ENCODE data around the gene LRRC40. TPM values are rescaled to one million over a fixed set of nuclear protein-coding genes. Genes with fewer than 3 reads are reported as not detected.

Gene LRRC40
- 14.1 TPM for polyA plus RNA-seq (2013, experiment 1 of 2)
- polyA plus RNA-seq (2013, experiment 2 of 2): 15.9 TPM

DNA sequence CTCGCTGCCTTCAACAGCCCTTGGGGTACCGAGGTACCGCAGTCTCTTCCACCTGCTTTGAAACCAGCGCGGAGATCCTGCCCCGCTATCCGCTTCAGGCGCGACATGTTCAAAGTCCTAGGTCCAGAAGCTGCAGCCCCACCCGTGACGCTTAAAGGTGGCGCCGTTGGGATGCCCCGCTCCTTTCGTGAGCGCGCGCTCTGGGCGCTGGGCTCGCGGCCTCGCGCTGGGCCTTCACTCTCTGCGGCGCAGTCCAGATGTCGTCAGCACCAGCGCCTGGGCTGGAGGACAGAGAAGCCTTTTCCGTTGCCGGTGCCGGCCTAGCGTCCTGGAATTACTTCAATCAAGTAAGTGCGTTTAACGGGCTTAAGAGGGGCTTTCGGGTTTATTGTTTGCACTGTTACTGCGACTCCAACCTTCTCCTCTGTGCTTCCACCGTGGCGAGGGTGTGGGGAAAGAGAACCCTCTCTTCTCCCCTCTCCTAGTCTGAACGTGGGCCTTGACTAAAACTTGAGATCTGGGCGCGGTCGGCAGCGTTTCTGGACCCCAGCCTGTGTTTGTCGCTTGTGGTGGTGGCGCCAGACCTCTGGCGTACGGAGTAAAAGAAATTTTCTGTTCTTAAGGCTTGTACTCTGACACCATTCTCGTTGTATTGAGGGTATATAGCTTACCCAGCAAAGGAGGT lies at the start of gene LRRC40:
Gene LRRC40, minus strand, starts transcription at position 146 of the 685 bp plus-strand sequence. Its CDS starts 39 bp downstream, at position 107.
- Histone ChIP-seq H2AK5ac (ENCODE audit: low read length, severe bottlenecking) (no peak within 1 kb of the TSS), H3K9me3 (ENCODE audit: control insufficient read depth, low read length) (no peaks in the 10 kb centered on the region), H3K79me1 (replicated peaks; ENCODE audit: low read length, poor library complexity, severe bottlenecking) (peaks cover 2% of the 10 kb centered on the region), H3K18ac (ENCODE audit: low read depth in 1 of 2, low read length in 2 of 2) (peak within 1 kb of the TSS; percentile 81 to 90), H3K4me2 (ENCODE audit: low read length, poor library complexity, severe bottlenecking) (peak within 1 kb of the TSS; percentile 75), H3K27ac (ENCODE audit: low read length, poor library complexity, severe bottlenecking) (peak within 1 kb of the TSS; percentile 82), H2AFZ (ENCODE audit: low read depth, low read length) (peak within 1 kb of the TSS; percentile 43), H4K8ac (ENCODE audit: low read length) (peak within 1 kb of the TSS; percentile 95), H2BK120ac (ENCODE audit: low read depth, low read length) (no peak within 1 kb of the TSS), H3K9ac (ENCODE audit: low read length) (peak within 1 kb of the TSS; percentile 99), H4K91ac (ENCODE audit: low read length) (peak within 1 kb of the TSS; percentile 53), H3K36me3 (ENCODE audit: control insufficient read depth in 1 of 2, insufficient read depth in 2 of 2, low read depth in 1 of 2, low read length in 2 of 2) (peaks cover 10 to 22% of the 10 kb centered on the region in 2 experiments), H3K4me1 (ENCODE audit: control insufficient read depth, insufficient read depth, low read depth, low read length) (peaks cover 9% of the 10 kb centered on the region), H3K23ac (ENCODE audit: low read length in 2 of 2) (no peak within 1 kb of the TSS), H2BK5ac (ENCODE audit: low read depth, low read length, poor library complexity, severe bottlenecking) (peak within 1 kb of the TSS; percentile 63), H3K14ac (ENCODE audit: low read length in 2 of 2) (no peak within 1 kb of the TSS), H3K4ac (ENCODE audit: low read depth in 1 of 2, low read length in 2 of 2) (peak within 1 kb of the TSS; percentile 2 to 60), H2BK12ac (ENCODE audit: low read length in 2 of 2) (no peak within 1 kb of the TSS), H3K27me3 (ENCODE audit: control insufficient read depth in 1 of 2, insufficient read depth in 1 of 2, low read length in 2 of 2) (no peaks in the 10 kb centered on the region), H2BK15ac (ENCODE audit: low read depth, poor library complexity, severe bottlenecking) (no peak within 1 kb of the TSS), H3K4me3 (ENCODE audit: insufficient read depth in 1 of 2, low read depth in 1 of 2, low read length in 2 of 2) (peak within 1 kb of the TSS; percentile 87 to 99)
- under 1% methylated on average over 41 of the region's 47 CpGs for WGBS
- DNase-seq: peak; percentile 97

DNA sequence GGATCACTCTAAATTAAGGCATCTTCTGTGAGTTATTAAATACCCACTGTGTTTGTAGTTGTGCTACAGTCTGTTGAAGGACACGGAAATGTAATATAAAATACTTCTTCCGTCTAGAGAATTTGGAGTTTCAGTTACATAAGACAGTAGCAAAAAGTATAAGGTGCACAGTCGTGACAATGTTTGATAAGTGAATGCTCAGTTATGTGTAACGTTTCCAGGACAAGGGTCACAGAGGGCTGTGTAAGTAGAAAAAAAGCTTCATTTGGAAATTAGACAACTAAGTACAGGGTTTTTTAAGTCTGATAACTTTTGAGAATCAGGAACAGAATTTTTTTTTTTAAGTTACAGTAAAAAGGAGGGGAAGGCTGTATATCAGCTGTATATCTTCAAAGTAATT lies 43.4 kb upstream of the LRRC40 start:
- H3K4me1 ChIP-seq (ENCODE audit: control insufficient read depth, insufficient read depth, low read depth, low read length): no peaks in the 10 kb centered on the region
- no peak for DNase-seq
- H3K36me3 ChIP-seq (ENCODE audit: control insufficient read depth in 1 of 2, insufficient read depth in 2 of 2, low read depth in 1 of 2, low read length in 2 of 2): peaks cover 13 to 97% of the 10 kb centered on the region in 2 experiments
- H3K23ac ChIP-seq (ENCODE audit: low read length in 2 of 2): no peak overlapping the region
- H2BK12ac ChIP-seq (ENCODE audit: low read length in 2 of 2): no peak overlapping the region
- H4K91ac ChIP-seq (ENCODE audit: low read length): no peak overlapping the region
- H3K9me3 ChIP-seq (ENCODE audit: control insufficient read depth, low read length): no peaks in the 10 kb centered on the region
- H2AFZ ChIP-seq (ENCODE audit: low read depth, low read length): no peak overlapping the region
- H2AK5ac ChIP-seq (ENCODE audit: low read length, severe bottlenecking): no peak overlapping the region
- H4K8ac ChIP-seq (ENCODE audit: low read length): no peak overlapping the region
- H3K4me3 ChIP-seq (ENCODE audit: insufficient read depth in 1 of 2, low read depth in 1 of 2, low read length in 2 of 2): no peak overlapping the region
- no peak overlapping the region for H2BK120ac ChIP-seq (ENCODE audit: low read depth, low read length)
- no peak overlapping the region for H3K18ac ChIP-seq (ENCODE audit: low read depth in 1 of 2, low read length in 2 of 2)
- peaks cover 8% of the 10 kb centered on the region for H3K79me1 ChIP-seq (replicated peaks; ENCODE audit: low read length, poor library complexity, severe bottlenecking)
- no peak overlapping the region for H2BK5ac ChIP-seq (ENCODE audit: low read depth, low read length, poor library complexity, severe bottlenecking)
- WGBS: 93% methylated on average over 4 of the region's 4 CpGs
- no peaks in the 10 kb centered on the region for H3K27me3 ChIP-seq (ENCODE audit: control insufficient read depth in 1 of 2, insufficient read depth in 1 of 2, low read length in 2 of 2)
- no peak overlapping the region for H3K14ac ChIP-seq (ENCODE audit: low read length in 2 of 2)
- no peak overlapping the region for H3K4me2 ChIP-seq (ENCODE audit: low read length, poor library complexity, severe bottlenecking)
- H3K4ac ChIP-seq (ENCODE audit: low read depth in 1 of 2, low read length in 2 of 2): no peak overlapping the region
- no peak overlapping the region for H3K27ac ChIP-seq (ENCODE audit: low read length, poor library complexity, severe bottlenecking)
- no peak overlapping the region for H3K9ac ChIP-seq (ENCODE audit: low read length)
- H2BK15ac ChIP-seq (ENCODE audit: low read depth, poor library complexity, severe bottlenecking): no peak overlapping the region

DNA sequence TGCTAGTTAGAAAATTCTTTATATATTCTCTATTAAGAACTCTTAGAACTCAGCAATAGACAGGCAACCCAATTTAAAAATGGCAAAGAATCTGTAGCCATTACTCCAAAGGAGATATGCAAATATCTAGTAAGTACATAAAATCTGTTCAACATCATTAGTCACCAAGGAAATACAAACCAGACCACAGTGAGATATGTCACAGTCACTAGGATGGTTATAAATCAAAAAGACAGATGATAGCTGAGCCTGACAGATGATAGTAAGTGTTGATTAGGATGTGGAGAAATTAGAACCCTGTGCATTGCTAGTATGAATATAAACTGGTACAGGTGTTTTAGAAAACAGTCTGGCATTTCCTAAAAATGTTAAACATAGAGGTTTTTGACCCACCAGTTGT lies 42.4 kb upstream of the LRRC40 start:
- Histone ChIP-seq H3K4me3 (ENCODE audit: insufficient read depth in 1 of 2, low read depth in 1 of 2, low read length in 2 of 2) (no peak overlapping the region), H3K14ac (ENCODE audit: low read length in 2 of 2) (no peak overlapping the region), H3K79me1 (replicated peaks; ENCODE audit: low read length, poor library complexity, severe bottlenecking) (peaks cover 10% of the 10 kb centered on the region), H3K4me1 (ENCODE audit: control insufficient read depth, insufficient read depth, low read depth, low read length) (no peaks in the 10 kb centered on the region), H3K4me2 (ENCODE audit: low read length, poor library complexity, severe bottlenecking) (no peak overlapping the region), H3K27ac (ENCODE audit: low read length, poor library complexity, severe bottlenecking) (no peak overlapping the region), H3K4ac (ENCODE audit: low read depth in 1 of 2, low read length in 2 of 2) (no peak overlapping the region), H2AK5ac (ENCODE audit: low read length, severe bottlenecking) (no peak overlapping the region), H2AFZ (ENCODE audit: low read depth, low read length) (no peak overlapping the region), H3K36me3 (ENCODE audit: control insufficient read depth in 1 of 2, insufficient read depth in 2 of 2, low read depth in 1 of 2, low read length in 2 of 2) (peaks cover 12 to 100% of the 10 kb centered on the region in 2 experiments), H3K18ac (ENCODE audit: low read depth in 1 of 2, low read length in 2 of 2) (no peak overlapping the region), H4K91ac (ENCODE audit: low read length) (no peak overlapping the region), H4K8ac (ENCODE audit: low read length) (no peak overlapping the region), H2BK5ac (ENCODE audit: low read depth, low read length, poor library complexity, severe bottlenecking) (no peak overlapping the region), H3K23ac (ENCODE audit: low read length in 2 of 2) (no peak overlapping the region), H3K27me3 (ENCODE audit: control insufficient read depth in 1 of 2, insufficient read depth in 1 of 2, low read length in 2 of 2) (no peaks in the 10 kb centered on the region), H3K9me3 (ENCODE audit: control insufficient read depth, low read length) (no peaks in the 10 kb centered on the region), H2BK15ac (ENCODE audit: low read depth, poor library complexity, severe bottlenecking) (no peak overlapping the region), H2BK12ac (ENCODE audit: low read length in 2 of 2) (no peak overlapping the region), H2BK120ac (ENCODE audit: low read depth, low read length) (no peak overlapping the region), H3K9ac (ENCODE audit: low read length) (peak overlapping the region; percentile 15)
- DNase-seq: peak; percentile 10

DNA sequence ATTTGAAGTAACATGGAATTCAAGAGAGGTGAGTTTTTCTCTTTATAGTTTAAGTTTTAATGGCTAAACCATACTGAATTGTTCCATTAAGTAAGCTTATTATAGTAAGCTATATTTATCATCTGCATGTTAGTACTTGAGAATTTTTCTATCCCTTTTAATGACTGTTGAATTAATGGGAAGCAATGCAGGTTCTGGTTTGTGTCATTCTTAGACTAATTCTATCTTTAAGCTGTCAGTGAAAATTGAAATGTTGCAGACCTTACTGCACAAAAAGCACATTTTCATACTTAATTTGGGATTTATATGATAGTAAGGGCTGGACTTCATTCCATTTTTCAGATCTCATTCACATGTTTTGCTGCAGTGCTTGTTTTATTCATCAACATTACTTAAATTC lies 41.7 kb upstream of the LRRC40 start:
- Histone ChIP-seq H3K23ac (ENCODE audit: low read length in 2 of 2) (no peak overlapping the region), H4K91ac (ENCODE audit: low read length) (no peak overlapping the region), H2AFZ (ENCODE audit: low read depth, low read length) (no peak overlapping the region), H3K4me1 (ENCODE audit: control insufficient read depth, insufficient read depth, low read depth, low read length) (no peaks in the 10 kb centered on the region), H3K9me3 (ENCODE audit: control insufficient read depth, low read length) (no peaks in the 10 kb centered on the region), H2BK15ac (ENCODE audit: low read depth, poor library complexity, severe bottlenecking) (no peak overlapping the region), H3K27ac (ENCODE audit: low read length, poor library complexity, severe bottlenecking) (no peak overlapping the region), H3K27me3 (ENCODE audit: control insufficient read depth in 1 of 2, insufficient read depth in 1 of 2, low read length in 2 of 2) (no peaks in the 10 kb centered on the region), H3K14ac (ENCODE audit: low read length in 2 of 2) (no peak overlapping the region), H2AK5ac (ENCODE audit: low read length, severe bottlenecking) (no peak overlapping the region), H2BK5ac (ENCODE audit: low read depth, low read length, poor library complexity, severe bottlenecking) (no peak overlapping the region), H3K4me2 (ENCODE audit: low read length, poor library complexity, severe bottlenecking) (no peak overlapping the region), H3K18ac (ENCODE audit: low read depth in 1 of 2, low read length in 2 of 2) (no peak overlapping the region), H2BK120ac (ENCODE audit: low read depth, low read length) (no peak overlapping the region), H3K4me3 (ENCODE audit: insufficient read depth in 1 of 2, low read depth in 1 of 2, low read length in 2 of 2) (no peak overlapping the region), H4K8ac (ENCODE audit: low read length) (no peak overlapping the region), H3K79me1 (replicated peaks; ENCODE audit: low read length, poor library complexity, severe bottlenecking) (peaks cover 10% of the 10 kb centered on the region), H3K36me3 (ENCODE audit: control insufficient read depth in 1 of 2, insufficient read depth in 2 of 2, low read depth in 1 of 2, low read length in 2 of 2) (peaks cover 16 to 100% of the 10 kb centered on the region in 2 experiments), H3K4ac (ENCODE audit: low read depth in 1 of 2, low read length in 2 of 2) (no peak overlapping the region), H2BK12ac (ENCODE audit: low read length in 2 of 2) (no peak overlapping the region), H3K9ac (ENCODE audit: low read length) (peak overlapping the region; percentile 15)
- DNase-seq: no peak
